GM12872 (cell line): ENCODE results near the gene SFT2D2.

Experiments
- CTCF ChIP-seq: IDR thresholded peaks from 3 replicates; pipeline ENCODE4 v1.5.1; 2011; ENCODE audit warnings: low read depth, mild to moderate bottlenecking, low read length, moderate library complexity; ENCODE audit not compliant: insufficient read depth

SFT2D2 gene

GRCh38 chr1:168259567-168259966, 33.8 kb downstream of the SFT2D2 start:
- TF ChIP-seq CTCF, result no peak

- TF ChIP-seq CTCF, result no peak
Measured at GRCh38 chr1:168260393-168260792, 34.6 kb downstream of the SFT2D2 start.

- TF ChIP-seq CTCF, result no peak
Measured at GRCh38 chr1:168261390-168261789, 35.6 kb downstream of the SFT2D2 start.

GRCh38 chr1:168263130-168263529, 37.3 kb downstream of the SFT2D2 start:
- TF ChIP-seq CTCF, result no peak

GRCh38 chr1:168264296-168264695, 38.5 kb downstream of the SFT2D2 start:
- no peak for TF ChIP-seq CTCF

GRCh38 chr1:168265596-168265995, 39.8 kb downstream of the SFT2D2 start:
- TF ChIP-seq CTCF, result no peak

- TF ChIP-seq CTCF, result no peak
Measured at GRCh38 chr1:168266644-168267186, 40.9 kb downstream of the SFT2D2 start.
